Measurements from ENCODE around the gene BMP7. TPM values are rescaled to one million over a fixed set of nuclear protein-coding genes. Genes with fewer than 3 reads are reported as not detected.

BMP7 gene
- total RNA-seq, 4 donors from 2014 or later, result 34.0 to 113 (median 80.2) TPM

DNA sequence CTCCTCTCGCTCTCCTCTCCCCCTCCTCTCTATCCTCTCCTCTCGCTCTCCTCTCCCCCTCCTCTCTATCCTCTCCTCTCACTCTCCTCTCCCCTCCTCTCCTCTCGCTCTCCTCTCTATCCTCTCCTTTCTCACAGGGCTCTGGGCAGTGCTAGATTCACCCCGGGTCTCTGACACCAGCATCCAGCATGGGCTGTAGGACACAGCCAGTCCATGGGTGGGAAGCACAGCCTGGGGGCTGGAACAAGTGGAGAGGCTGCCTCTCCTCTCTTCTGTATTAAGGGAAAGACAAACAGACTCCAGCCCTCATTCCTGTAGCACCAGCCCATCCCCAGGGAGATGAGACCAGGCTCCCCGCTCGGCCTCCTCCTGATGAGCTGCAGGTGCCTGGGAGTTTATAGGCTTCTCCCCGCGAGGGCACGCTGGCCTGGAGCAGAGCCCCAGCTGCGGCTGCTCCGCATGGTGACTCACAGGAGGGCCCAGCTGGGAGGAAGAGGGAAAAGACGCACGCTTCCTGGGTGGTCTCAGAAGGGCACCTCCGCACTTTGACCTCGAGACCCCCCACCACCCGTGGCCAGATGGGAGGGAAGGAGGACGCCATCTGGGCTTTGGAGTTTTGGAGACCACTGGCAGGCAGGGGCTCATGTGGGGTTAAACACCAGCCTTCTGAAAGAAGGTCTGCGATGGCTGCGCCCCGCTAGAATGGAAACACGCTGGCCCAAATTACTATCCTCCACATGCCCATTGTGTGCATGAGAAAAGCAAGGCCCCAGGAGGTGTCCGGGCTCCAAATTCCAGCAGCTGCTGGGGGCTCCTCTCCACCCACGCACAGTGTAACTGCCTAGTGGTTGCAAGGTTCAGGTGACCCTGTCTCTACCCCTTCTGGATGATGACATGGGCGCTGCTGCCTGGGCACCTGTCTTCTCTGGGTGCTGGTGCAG is 68.0 kb downstream of the BMP7 start:
- no peaks in the 10 kb centered on the region for H3K4me1 ChIP-seq
- H3K27me3 ChIP-seq, result no peaks in the 10 kb centered on the region
- WGBS, 2 donors, result 73 to 79% methylated on average over 22 to 24 of the region's 24 CpGs
- peaks cover 5 to 7% of the 10 kb centered on the region in 2 donors for H3K36me3 ChIP-seq
- no peak for TF ChIP-seq POLR2A (IDR thresholded peaks at IDR 0.05)
- TF ChIP-seq, protein P1, sequence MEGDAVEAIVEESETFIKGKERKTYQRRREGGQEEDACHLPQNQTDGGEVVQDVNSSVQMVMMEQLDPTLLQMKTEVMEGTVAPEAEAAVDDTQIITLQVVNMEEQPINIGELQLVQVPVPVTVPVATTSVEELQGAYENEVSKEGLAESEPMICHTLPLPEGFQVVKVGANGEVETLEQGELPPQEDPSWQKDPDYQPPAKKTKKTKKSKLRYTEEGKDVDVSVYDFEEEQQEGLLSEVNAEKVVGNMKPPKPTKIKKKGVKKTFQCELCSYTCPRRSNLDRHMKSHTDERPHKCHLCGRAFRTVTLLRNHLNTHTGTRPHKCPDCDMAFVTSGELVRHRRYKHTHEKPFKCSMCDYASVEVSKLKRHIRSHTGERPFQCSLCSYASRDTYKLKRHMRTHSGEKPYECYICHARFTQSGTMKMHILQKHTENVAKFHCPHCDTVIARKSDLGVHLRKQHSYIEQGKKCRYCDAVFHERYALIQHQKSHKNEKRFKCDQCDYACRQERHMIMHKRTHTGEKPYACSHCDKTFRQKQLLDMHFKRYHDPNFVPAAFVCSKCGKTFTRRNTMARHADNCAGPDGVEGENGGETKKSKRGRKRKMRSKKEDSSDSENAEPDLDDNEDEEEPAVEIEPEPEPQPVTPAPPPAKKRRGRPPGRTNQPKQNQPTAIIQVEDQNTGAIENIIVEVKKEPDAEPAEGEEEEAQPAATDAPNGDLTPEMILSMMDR (IDR thresholded peaks at IDR 0.05), result no peak
- H3K9me3 ChIP-seq, result no peaks in the 10 kb centered on the region
- no peak overlapping the region for H3K4me3 ChIP-seq (replicated peaks in 1 of 3)
- intact Hi-C loops (cut with DNase I), result no loop called here
- DNase-seq, result no peak
- H3K27ac ChIP-seq, result no peak overlapping the region

DNA sequence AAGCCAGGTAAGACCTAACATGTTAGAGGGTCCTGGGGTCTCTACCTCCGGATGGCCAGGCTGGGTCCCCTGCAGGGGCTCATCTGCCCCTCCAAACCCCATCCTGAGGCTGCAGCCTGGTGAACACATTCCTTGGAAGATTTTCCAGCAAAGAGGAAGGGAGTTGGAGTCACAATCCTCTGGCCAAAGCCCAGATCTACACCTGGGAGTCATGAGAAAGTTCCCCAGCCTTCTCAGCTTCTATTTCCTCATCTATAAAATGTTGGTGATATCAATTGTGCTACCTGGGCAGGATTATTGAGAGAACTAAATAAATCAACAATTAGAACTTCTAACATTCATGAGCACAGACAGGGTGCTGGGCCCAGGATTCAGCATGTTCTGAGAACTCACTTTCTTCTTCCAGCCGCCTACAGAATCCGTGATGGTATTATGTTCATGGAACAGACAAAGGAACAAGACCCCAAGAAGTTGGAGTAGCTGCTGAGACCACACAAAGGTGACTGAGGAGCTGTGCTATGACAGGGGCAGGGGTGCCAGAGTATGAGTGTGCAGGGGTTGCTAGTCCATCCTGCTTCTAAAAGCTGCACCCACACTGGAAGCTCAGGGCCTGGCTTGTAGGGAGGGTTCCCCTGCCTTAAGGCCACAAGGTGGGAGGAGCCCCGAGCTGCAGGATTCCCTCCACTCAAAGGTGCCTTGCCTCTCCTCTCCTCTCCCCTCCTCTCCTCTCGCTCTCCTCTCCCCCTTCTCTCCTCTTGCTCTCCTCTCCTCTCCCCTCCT is 68.9 kb downstream of the BMP7 start:
- no peaks in the 10 kb centered on the region for H3K9me3 ChIP-seq
- TF ChIP-seq, protein P1 (IDR thresholded peaks at IDR 0.05), result no peak
- no peak for TF ChIP-seq POLR2A (IDR thresholded peaks at IDR 0.05)
- DNase-seq, result no peak
- peaks cover 5 to 7% of the 10 kb centered on the region in 2 donors for H3K36me3 ChIP-seq
- WGBS, 2 donors, result 73 to 75% methylated on average over 5 of the region's 5 CpGs
- H3K4me1 ChIP-seq, result no peaks in the 10 kb centered on the region
- intact Hi-C loops (cut with DNase I), result no loop called here
- no peak overlapping the region for H3K4me3 ChIP-seq (replicated peaks in 1 of 3)
- H3K27me3 ChIP-seq, result no peaks in the 10 kb centered on the region
- no peak overlapping the region for H3K27ac ChIP-seq

DNA sequence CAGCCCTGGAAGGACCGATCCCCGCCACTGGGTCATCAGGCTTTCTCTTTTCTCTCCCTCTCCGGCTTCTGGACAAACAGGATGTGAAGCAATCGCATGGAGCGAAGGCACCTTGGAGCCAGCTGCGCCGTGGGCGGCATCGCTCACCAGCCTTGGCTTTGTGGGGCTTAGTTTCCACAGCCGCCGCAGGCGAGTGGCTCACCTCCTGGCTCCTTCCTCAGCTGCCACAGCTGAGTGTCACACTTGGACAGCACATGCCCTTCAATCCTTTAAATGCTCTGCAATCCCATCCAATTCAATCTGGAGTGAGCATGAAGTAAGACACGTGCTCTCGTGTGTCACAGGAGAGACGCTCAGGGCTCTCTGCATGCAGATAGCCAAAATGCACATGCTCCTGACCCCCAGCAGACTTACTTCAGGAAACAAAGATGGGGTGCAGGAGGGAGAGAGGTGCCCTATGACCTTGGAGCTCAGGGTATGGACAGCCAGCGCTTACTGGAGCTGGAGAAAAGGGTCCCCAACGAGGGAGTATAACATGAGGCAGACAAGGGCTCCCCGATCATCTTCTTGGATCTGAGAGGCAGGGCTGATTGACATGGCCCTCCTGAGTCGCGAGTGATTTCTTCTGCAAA is 70.9 kb downstream of the BMP7 start:
- no peaks in the 10 kb centered on the region for H3K27me3 ChIP-seq
- H3K4me1 ChIP-seq, result no peaks in the 10 kb centered on the region
- 84 to 89% methylated on average over 20 of the region's 20 CpGs for WGBS, 2 donors
- H3K27ac ChIP-seq, result no peak overlapping the region
- no peak for TF ChIP-seq POLR2A (IDR thresholded peaks at IDR 0.05)
- TF ChIP-seq, protein P1 (IDR thresholded peaks at IDR 0.05), result no peak
- no peak overlapping the region for H3K4me3 ChIP-seq (replicated peaks in 1 of 3)
- intact Hi-C loops (cut with DNase I), result no loop called here
- H3K9me3 ChIP-seq, result no peaks in the 10 kb centered on the region
- no peak for DNase-seq
- no peaks in the 10 kb centered on the region for H3K36me3 ChIP-seq

DNA sequence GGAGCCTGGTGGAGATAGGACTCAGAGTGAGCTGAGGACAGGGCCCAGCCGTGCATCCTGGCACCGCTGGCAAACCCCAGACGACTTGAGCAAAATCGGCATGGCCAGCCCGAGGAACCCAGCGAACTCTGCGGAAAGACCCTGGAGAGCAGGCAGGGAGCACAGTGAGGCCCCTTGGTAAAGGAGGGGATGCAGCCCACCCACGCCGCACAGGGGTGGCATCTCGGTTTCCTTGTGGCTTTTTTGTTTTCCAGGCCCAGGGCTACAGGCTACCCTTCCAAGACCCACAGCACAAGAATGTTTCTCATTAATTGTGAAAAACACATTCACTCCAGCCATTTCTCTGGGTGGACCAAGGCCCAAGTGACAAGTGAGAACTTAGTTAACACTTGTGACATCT is 71.4 kb downstream of the BMP7 start:
- Histone ChIP-seq H3K36me3 (no peaks in the 10 kb centered on the region), H3K27me3 (no peaks in the 10 kb centered on the region), H3K4me3 (replicated peaks in 1 of 3) (no peak overlapping the region), H3K4me1 (no peaks in the 10 kb centered on the region), H3K27ac (no peak overlapping the region), H3K9me3 (no peaks in the 10 kb centered on the region)
- TF ChIP-seq POLR2A (IDR thresholded peaks at IDR 0.05), result no peak
- TF ChIP-seq, protein P1 (IDR thresholded peaks at IDR 0.05), result no peak
- 86 to 93% methylated on average over 10 of the region's 10 CpGs for WGBS, 2 donors
- no peak for DNase-seq
- intact Hi-C loops (cut with DNase I), result no loop called here

All from thyroid gland (tissue), 4 donors.